SK-N-SH treated with all-trans-retinoic acid at 6 μM for 48 hours (cell line): ENCODE data around the gene DMRT3.

Source experiments
- BACH2 ChIP-seq: fragments of 250-450 bp; sonication (Bioruptor Pico); IDR thresholded peaks from 2 replicates; pipeline ENCODE4 v1.9.0; 2021; ENCODE audit warnings: mild to moderate bottlenecking, borderline replicate concordance
- CSDC2 ChIP-seq: fragments of 250-450 bp; sonication (Bioruptor Pico); IDR thresholded peaks from 2 replicates; pipeline ENCODE4 v1.5.0; 2020; ENCODE audit warnings: mild to moderate bottlenecking, moderate library complexity
- GLIS3 ChIP-seq: fragments of 250-450 bp; sonication (Bioruptor Pico); IDR thresholded peaks from 2 replicates; pipeline ENCODE4 v1.5.0; 2020; ENCODE audit warnings: mild to moderate bottlenecking, moderate library complexity
- PPARA ChIP-seq: fragments of 250-450 bp; sonication (Bioruptor Pico); IDR thresholded peaks from 2 replicates; pipeline ENCODE4 v1.5.0; 2020; ENCODE audit warnings: mild to moderate bottlenecking, borderline replicate concordance
- RARB ChIP-seq: fragments of 250-450 bp; sonication (Bioruptor Pico); IDR thresholded peaks from 2 replicates; pipeline ENCODE4 v1.8.0; 2021; ENCODE audit warnings: mild to moderate bottlenecking, moderate library complexity
- ZFP3 ChIP-seq: fragments of 250-450 bp; sonication (Bioruptor Pico); IDR thresholded peaks from 2 replicates; pipeline ENCODE4 v1.5.0; 2020; ENCODE audit warnings: mild to moderate bottlenecking, moderate library complexity
- ZNF565 ChIP-seq: fragments of 450-650 bp; formaldehyde crosslinking; conservative IDR thresholded peaks from 2 replicates; pipeline ENCODE4 v1.5.0; 2020; ENCODE audit warnings: low read depth, mild to moderate bottlenecking, moderate library complexity
- TF ChIP-seq, protein P1 (sequence below): fragments of 250-450 bp; sonication (Bioruptor Pico); IDR thresholded peaks from 2 replicates; pipeline ENCODE4 v1.5.0; 2020; ENCODE audit warnings: mild to moderate bottlenecking, moderate library complexity
- TF ChIP-seq, protein P2 (sequence below): fragments of 250-450 bp; sonication (Bioruptor Pico); IDR thresholded peaks from 2 replicates; pipeline ENCODE4 v1.8.0; 2021; ENCODE audit warnings: low read depth, mild to moderate bottlenecking, moderate library complexity, borderline replicate concordance

DNA sequence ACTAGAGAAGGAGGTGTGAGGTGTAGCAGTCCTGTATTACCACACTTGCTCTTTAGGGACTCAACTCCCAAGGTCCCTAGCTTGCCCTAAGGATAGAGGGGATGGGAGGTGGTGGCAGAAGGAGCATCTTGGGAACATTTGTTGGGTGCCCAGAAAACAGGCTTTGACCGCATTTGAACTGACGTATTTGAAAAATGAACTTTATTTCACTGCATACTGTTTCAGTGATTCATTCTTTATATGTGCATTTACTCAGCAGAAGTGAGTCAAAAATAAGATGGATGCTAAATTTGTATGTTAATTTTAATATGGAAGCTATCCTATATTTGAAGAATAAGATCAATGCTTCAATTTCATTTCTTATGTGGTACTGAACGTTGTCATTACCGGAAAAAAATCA lies 18.7 kb downstream of the DMRT3 start:
- TF ChIP-seq, protein P1, sequence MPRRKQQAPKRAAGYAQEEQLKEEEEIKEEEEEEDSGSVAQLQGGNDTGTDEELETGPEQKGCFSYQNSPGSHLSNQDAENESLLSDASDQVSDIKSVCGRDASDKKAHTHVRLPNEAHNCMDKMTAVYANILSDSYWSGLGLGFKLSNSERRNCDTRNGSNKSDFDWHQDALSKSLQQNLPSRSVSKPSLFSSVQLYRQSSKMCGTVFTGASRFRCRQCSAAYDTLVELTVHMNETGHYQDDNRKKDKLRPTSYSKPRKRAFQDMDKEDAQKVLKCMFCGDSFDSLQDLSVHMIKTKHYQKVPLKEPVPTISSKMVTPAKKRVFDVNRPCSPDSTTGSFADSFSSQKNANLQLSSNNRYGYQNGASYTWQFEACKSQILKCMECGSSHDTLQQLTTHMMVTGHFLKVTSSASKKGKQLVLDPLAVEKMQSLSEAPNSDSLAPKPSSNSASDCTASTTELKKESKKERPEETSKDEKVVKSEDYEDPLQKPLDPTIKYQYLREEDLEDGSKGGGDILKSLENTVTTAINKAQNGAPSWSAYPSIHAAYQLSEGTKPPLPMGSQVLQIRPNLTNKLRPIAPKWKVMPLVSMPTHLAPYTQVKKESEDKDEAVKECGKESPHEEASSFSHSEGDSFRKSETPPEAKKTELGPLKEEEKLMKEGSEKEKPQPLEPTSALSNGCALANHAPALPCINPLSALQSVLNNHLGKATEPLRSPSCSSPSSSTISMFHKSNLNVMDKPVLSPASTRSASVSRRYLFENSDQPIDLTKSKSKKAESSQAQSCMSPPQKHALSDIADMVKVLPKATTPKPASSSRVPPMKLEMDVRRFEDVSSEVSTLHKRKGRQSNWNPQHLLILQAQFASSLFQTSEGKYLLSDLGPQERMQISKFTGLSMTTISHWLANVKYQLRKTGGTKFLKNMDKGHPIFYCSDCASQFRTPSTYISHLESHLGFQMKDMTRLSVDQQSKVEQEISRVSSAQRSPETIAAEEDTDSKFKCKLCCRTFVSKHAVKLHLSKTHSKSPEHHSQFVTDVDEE (CRISPR knock-in tag): no peak
- TF ChIP-seq CSDC2 (CRISPR knock-in tag) (no peak), BACH2 (CRISPR knock-in tag) (no peak), ZFP3 (CRISPR knock-in tag) (no peak), PPARA (CRISPR knock-in tag) (no peak), ZNF565 (CRISPR knock-in tag) (no peak), RARB (CRISPR knock-in tag) (no peak), GLIS3 (CRISPR knock-in tag) (no peak)
- TF ChIP-seq, protein P2, sequence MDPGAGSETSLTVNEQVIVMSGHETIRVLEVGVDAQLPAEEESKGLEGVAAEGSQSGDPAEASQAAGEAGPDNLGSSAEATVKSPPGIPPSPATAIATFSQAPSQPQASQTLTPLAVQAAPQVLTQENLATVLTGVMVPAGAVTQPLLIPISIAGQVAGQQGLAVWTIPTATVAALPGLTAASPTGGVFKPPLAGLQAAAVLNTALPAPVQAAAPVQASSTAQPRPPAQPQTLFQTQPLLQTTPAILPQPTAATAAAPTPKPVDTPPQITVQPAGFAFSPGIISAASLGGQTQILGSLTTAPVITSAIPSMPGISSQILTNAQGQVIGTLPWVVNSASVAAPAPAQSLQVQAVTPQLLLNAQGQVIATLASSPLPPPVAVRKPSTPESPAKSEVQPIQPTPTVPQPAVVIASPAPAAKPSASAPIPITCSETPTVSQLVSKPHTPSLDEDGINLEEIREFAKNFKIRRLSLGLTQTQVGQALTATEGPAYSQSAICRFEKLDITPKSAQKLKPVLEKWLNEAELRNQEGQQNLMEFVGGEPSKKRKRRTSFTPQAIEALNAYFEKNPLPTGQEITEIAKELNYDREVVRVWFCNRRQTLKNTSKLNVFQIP: no peak
